SU-DHL-6 (cell line): ENCODE results near the gene VSTM2B.

Experiments used
- CTCF ChIP-seq: fragments of 200-600 bp; sonication (generic); IDR thresholded peaks from one replicate; pipeline ENCODE4 v1.5.1; 2017; ENCODE audit warnings: antibody characterized with exemption, mild to moderate bottlenecking, low read length, moderate library complexity; ENCODE audit not compliant: insufficient read depth, poor library complexity, severe bottlenecking
- EZH2phosphoT487 ChIP-seq: fragments of 200-600 bp; sonication (generic), shearing (Covaris generic); conservative IDR thresholded peaks from 2 replicates; pipeline ENCODE4 v1.6.1; 2018; ENCODE audit warnings: mild to moderate bottlenecking, antibody characterized with exemption, low read length, moderate library complexity, mixed read lengths

- TF ChIP-seq CTCF (no peak), EZH2phosphoT487 (no peak)
Measured at GRCh38 chr19:29535214-29535831, 9.5 kb downstream of the VSTM2B start.
